ENCODE measurements around the gene TMOD3.
"Not testable (repeated sequence)": the region's sequence is repeated elsewhere in the genome, so short reads cannot be mapped to it uniquely, and the experiment has no call there.

The TMOD3 gene

GRCh38 chr15:51829376-51830275 lies at the start of gene TMOD3:
Gene TMOD3, plus strand, starts transcription at chr15:51829653. Its CDS starts 33,232 bp downstream, at chr15:51862885.
- DNase-seq (ENCODE audit: low read depth, low spot score), result peak; percentile 76

GRCh38 chr15:51780636-51781035 lies 48.8 kb upstream of the TMOD3 start:
- DNase-seq (ENCODE audit: low read depth, low spot score), result no peak

GRCh38 chr15:51781506-51781905 lies 47.9 kb upstream of the TMOD3 start:
- DNase-seq (ENCODE audit: low read depth, low spot score), result no peak

- DNase-seq (ENCODE audit: low read depth, low spot score), result no peak
Observed at GRCh38 chr15:51782357-51782896, 47.0 kb upstream of the TMOD3 start.

- DNase-seq (ENCODE audit: low read depth, low spot score), result no peak
Observed at GRCh38 chr15:51783967-51784366, 45.5 kb upstream of the TMOD3 start.

- not testable (repeated sequence) for DNase-seq (ENCODE audit: low read depth, low spot score)
Observed at GRCh38 chr15:51787130-51787529, 42.3 kb upstream of the TMOD3 start.

GRCh38 chr15:51792474-51792873 lies 37.0 kb upstream of the TMOD3 start:
- not testable (repeated sequence) for DNase-seq (ENCODE audit: low read depth, low spot score)

- peak; percentile 76 for DNase-seq (ENCODE audit: low read depth, low spot score)
Observed at GRCh38 chr15:51793521-51794305, 35.7 kb upstream of the TMOD3 start.

GRCh38 chr15:51796847-51797401 lies 32.5 kb upstream of the TMOD3 start:
- no peak for DNase-seq (ENCODE audit: low read depth, low spot score)

DNA sequence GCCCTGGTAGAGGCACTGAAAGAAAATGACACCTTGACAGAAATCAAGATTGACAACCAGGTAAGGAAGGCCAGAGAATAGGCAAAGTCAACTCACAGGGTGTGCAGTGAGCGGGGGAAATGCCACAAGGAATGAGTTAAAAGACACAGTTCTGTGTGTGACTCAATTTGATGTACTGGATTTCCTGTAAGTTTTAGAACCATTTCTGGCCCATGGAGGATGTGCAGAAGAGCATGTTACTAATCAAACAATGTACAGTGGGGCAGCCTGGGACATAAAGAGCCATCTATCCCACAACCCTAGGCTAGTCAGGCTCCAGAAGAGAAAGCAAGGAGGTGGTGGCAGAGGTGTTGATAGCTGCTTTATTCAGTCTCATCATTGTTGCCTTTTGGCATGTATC lies 31.2 kb upstream of the TMOD3 start:
- DNase-seq (ENCODE audit: low read depth, low spot score), result no peak

GRCh38 chr15:51799282-51800252 lies 29.9 kb upstream of the TMOD3 start:
- no peak for DNase-seq (ENCODE audit: low read depth, low spot score)

DNA sequence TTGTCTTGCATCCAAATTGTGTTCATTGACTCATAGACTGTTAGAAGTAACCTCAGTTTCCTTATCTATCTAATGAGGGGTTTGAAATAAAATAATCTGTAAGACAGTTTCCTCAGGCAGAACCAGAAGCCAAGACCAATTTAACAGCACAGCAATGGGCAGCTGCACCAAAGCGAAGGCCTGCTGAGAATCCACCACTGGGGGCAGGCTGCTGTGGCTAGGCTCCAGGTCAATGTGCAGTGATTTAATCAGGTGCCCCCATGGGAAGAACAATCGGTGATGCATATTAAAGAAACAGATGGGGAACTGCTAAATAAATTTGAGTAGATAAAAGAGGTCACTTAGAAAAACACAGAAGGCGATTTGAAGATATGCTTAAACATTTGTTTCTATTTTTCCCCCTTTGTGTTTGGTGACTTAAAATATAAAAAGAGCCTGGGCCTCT lies 28.0 kb upstream of the TMOD3 start:
- DNase-seq (ENCODE audit: low read depth, low spot score), result no peak

DNA sequence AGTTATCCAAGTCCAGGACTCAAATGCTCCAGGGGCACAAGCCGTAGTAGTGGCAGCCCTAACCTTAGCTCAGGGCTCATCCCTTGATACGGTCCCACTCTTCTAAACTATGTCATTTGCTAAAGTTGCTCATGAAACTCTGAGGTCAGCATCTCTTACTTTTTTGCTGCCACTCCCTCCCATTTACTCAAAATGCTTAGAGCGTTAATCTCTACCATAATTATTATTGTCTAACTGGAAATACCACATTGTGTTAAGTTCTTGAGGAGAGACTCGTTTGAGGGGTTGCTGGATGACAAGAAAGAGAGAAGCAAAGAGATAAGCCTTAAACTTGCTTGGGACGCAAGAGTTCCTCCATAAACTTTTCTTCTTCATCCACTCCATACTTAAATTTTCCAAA lies 26.9 kb upstream of the TMOD3 start:
- DNase-seq (ENCODE audit: low read depth, low spot score), result no peak

DNA sequence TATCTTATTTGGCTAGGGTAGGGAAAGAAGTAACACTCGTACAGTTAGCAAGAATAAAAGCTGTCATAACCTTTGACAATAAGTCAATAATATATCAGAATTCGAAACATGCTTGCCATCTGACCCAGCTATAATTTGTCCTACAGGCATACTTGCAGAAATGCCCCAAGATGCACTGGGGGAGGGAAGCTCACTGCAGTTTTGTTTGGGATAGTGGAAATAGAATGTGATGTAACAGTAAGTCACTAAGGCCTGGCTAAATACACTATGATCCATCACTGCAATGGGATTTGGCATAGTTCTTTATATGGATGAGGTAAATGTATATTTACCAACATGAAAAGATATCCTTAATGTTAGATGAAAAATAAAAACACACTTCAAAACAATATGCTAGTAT lies 25.5 kb upstream of the TMOD3 start:
- no peak for DNase-seq (ENCODE audit: low read depth, low spot score)

DNA sequence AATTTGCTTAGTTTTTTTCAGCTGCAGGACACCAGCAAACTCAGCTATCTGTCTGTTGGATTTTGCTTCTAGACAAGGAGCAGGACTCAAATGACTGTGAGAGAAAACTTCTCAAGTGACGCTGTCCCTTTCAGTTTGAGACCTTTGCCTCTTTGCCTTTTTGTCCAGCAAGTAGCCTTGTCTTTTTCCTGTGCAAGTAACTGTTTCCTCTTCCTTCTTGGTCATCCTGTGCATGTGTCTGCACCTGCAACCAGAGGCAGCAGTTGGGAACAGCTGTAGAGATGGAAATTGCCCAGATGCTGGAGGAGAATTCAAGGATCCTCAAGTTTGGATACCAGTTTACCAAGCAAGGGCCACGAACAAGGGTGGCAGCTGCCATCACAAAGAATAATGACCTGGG lies 23.3 kb upstream of the TMOD3 start:
- DNase-seq (ENCODE audit: low read depth, low spot score), result no peak

- no peak for DNase-seq (ENCODE audit: low read depth, low spot score)
Observed at GRCh38 chr15:51809457-51809856, 20.0 kb upstream of the TMOD3 start.

- no peak for DNase-seq (ENCODE audit: low read depth, low spot score)
Observed at GRCh38 chr15:51812598-51812997, 16.9 kb upstream of the TMOD3 start.

- no peak for DNase-seq (ENCODE audit: low read depth, low spot score)
Observed at GRCh38 chr15:51814606-51815005, 14.8 kb upstream of the TMOD3 start.

DNA sequence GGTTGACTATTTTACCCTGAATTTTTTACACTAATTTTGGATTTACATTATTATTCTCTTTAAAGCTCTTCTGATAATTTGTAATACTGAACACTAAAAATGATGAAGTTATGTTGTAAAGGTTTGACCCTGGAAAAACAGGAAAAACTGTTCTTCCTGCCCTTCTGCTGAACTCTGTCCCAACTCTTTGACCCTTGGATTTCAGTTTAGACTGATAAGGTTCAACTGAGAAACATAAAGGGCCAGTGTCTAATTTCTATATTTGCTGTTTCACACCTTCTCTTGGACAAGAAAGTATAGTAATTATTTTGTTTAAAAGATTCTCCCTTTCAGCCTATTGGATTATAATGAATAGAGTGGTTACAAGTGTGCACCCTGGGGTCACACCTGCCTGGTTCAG lies 12.8 kb upstream of the TMOD3 start:
- no peak for DNase-seq (ENCODE audit: low read depth, low spot score)

GRCh38 chr15:51818150-51818549 lies 11.3 kb upstream of the TMOD3 start:
- DNase-seq (ENCODE audit: low read depth, low spot score), result no peak

- DNase-seq (ENCODE audit: low read depth, low spot score), result no peak
Observed at GRCh38 chr15:51825698-51826097, 3.8 kb upstream of the TMOD3 start.

Data from brain pericyte (primary cell).